Activated CD4-positive, alpha-beta memory T cell treated with anti-CD3 and anti-CD28 coated beads for 36 hours (primary cell): ENCODE results near the gene MBD5. TPM values are rescaled to one million over a fixed set of nuclear protein-coding genes. Genes with fewer than 3 reads are reported as not detected.
"Not testable (repeated sequence)": the region's sequence is repeated elsewhere in the genome, so short reads cannot be mapped to it uniquely, and the experiment has no call there.

Experiments used
- CTCF ChIA-PET: fragments of 350-600 bp; sonication (Branson Sonifier 250); formaldehyde crosslinking; loops from one replicate; lab custom pipeline; 2021; ENCODE audit warnings: antibody characterized with exemption, inconsistent platforms; lab: Charles Lee
- POLR2A ChIA-PET: fragments of 350-600 bp; sonication (Branson Sonifier 250); formaldehyde crosslinking; loops from one replicate; lab custom pipeline; 2021; ENCODE audit warnings: antibody characterized with exemption; lab: Charles Lee
- DNase-seq: peaks from one replicate; pipeline ENCODE4 v3.0.0-alpha.2; 2020
- H3K27ac Mint-ChIP-seq: one replicate; pipeline ENCODE4 v1.8.0; 2021; ENCODE audit warnings: mixed read lengths
- H3K27me3 Mint-ChIP-seq: one replicate; pipeline ENCODE4 v1.8.0; 2021; ENCODE audit warnings: mixed read lengths
- H3K36me3 Mint-ChIP-seq: one replicate; pipeline ENCODE4 v1.8.0; 2021; ENCODE audit warnings: mixed read lengths
- H3K4me1 Mint-ChIP-seq: one replicate; pipeline ENCODE4 v1.8.0; 2021; ENCODE audit warnings: low read depth, mixed read lengths
- H3K4me3 Mint-ChIP-seq: one replicate; pipeline ENCODE4 v1.8.0; 2021; ENCODE audit warnings: mild to moderate bottlenecking, mixed read lengths
- H3K9me3 Mint-ChIP-seq: one replicate; pipeline ENCODE4 v1.8.0; 2021; ENCODE audit warnings: mixed read lengths
- intact Hi-C: fragments of 100-400 bp; cut with micrococcal nuclease; formaldehyde crosslinking; loops from one replicate; pipeline ENCODE4 v1.15.1; 2023
- total RNA-seq, 2 experiments: library from RNA; stranded (reverse); gene quantifications; one replicate each; pipeline ENCODE4 v1.2.3, GENCODE V29; 2021

The MBD5 gene
- total RNA-seq, 2 experiments from 2014 or later = 17.6 to 19.1 TPM

DNA sequence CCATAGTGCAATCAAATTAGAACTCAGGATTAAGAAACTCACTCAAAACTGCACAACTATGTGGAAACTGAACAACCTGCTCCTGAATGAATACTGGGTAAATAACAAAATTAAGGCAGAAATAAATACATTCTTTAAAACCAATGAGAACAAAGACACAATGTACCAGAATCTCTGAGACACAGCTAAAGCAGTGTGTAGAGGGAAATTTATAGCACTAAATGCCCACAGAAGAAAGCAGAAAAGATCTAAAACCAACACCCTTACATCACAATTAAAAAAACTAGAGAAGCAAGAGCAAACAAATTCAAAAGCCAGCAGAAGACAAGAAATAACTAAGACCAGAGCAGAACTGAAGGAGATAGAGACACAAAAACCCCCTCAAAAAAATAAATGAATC, 18.5 kb upstream of the MBD5 start:
- Mint-ChIP-seq H3K4me1 (peaks cover 30% of the 10 kb centered on the region), H3K36me3 (peaks cover 37% of the 10 kb centered on the region), H3K9me3 (peaks cover 28% of the 10 kb centered on the region)
- DNase-seq, H3K4me3 Mint-ChIP-seq, POLR2A ChIA-PET, H3K27me3 Mint-ChIP-seq, CTCF ChIA-PET, intact Hi-C loops, H3K27ac Mint-ChIP-seq: not testable (repeated sequence)

DNA sequence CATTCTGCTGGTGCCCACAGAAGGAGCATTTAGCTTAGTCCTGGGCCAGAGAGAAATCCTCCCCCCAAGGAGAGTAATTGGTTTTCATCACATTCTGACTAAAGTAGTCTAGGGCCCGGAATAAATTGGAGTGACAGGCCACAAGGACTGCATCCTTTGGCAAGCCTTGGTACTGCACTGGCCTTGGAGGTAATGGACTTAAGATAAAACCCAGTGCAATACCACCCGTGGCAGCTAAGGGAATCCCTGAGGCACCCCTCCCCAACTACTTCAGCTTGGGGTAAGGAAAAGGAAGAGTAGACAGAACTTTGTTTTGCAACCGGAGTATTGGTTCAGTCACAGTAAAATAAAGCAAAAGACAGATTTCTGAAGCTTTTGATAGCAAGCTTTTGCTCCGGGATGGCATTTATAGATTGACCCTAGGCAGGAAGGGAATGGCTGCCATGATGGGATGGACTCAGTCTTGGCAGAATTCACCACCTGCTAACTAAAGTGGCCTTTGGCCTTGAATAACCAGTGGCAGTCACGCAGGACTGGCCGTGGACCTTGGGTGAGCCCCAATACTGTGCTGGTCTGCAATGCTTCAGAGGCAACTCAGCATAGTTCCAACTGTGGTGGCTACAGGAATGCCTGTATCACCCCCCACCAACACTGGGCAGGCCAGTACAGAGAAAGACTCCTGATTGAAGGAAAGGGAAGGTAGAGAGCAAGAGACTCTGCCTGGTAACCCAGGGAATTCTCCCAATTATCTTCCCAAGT, 14.5 kb upstream of the MBD5 start:
- ChIA-PET CTCF (interaction anchor here (1.1 kb wide), 1 partner anchor 503 kb away, joined by 4 read pairs; no protein-coding TSS in a partner anchor), POLR2A (no interaction called here)
- Mint-ChIP-seq H3K36me3 (peaks cover 47% of the 10 kb centered on the region), H3K4me1 (peaks cover 20% of the 10 kb centered on the region), H3K27ac (no peak overlapping the region), H3K4me3 (no peak overlapping the region), H3K9me3 (peaks cover 39% of the 10 kb centered on the region), H3K27me3 (no peaks in the 10 kb centered on the region)
- intact Hi-C loops = no loop called here
- no peak for DNase-seq

- peaks cover 44% of the 10 kb centered on the region for H3K36me3 Mint-ChIP-seq
- peaks cover 25% of the 10 kb centered on the region for H3K4me1 Mint-ChIP-seq
- intact Hi-C loops = no loop called here
- H3K27me3 Mint-ChIP-seq = no peaks in the 10 kb centered on the region
- H3K27ac Mint-ChIP-seq = no peak overlapping the region
- ChIA-PET POLR2A (no interaction called here), CTCF (interaction anchor here (1.1 kb wide), 1 partner anchor 502 kb away, joined by 4 read pairs; no protein-coding TSS in a partner anchor)
- no peak overlapping the region for H3K4me3 Mint-ChIP-seq
- peaks cover 34% of the 10 kb centered on the region for H3K9me3 Mint-ChIP-seq
- no peak for DNase-seq
Measured at GRCh38 chr2:148007219-148007900, 13.5 kb upstream of the MBD5 start.

DNA sequence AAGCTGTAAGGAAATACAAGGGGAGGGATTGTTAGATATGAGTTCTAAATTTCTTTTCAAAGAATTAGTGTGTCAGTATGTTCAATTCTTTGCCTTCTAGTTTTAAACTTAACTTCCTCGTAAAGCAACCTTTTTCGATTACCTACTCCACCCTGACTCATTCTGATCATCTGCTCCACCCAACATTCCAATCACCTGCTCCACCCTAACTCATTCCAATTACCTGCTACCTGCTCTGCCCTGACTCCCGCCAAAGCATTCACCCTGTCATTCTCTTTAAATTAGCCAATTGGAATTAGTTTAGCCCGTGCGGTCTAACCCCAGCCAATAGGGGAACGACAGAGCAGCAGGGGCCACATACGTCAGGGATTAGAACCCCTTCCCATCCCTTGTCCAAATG, 12.5 kb upstream of the MBD5 start:
- H3K27me3 Mint-ChIP-seq, POLR2A ChIA-PET, intact Hi-C loops, CTCF ChIA-PET, H3K4me3 Mint-ChIP-seq, DNase-seq, H3K27ac Mint-ChIP-seq: not testable (repeated sequence)
- Mint-ChIP-seq H3K4me1 (peaks cover 31% of the 10 kb centered on the region), H3K36me3 (peaks cover 34% of the 10 kb centered on the region), H3K9me3 (peaks cover 24% of the 10 kb centered on the region)

- Mint-ChIP-seq H3K27me3 (no peaks in the 10 kb centered on the region), H3K4me3 (no peak overlapping the region), H3K9me3 (no peaks in the 10 kb centered on the region), H3K27ac (no peak overlapping the region), H3K36me3 (peaks cover 9% of the 10 kb centered on the region), H3K4me1 (peaks cover 47% of the 10 kb centered on the region)
- DNase-seq = no peak
- ChIA-PET POLR2A (no interaction called here), CTCF (no interaction called here)
- intact Hi-C loops = no loop called here
Measured at GRCh38 chr2:148013876-148014275, 7.0 kb upstream of the MBD5 start.

GRCh38 chr2:148014616-148015015, 6.3 kb upstream of the MBD5 start:
- Mint-ChIP-seq H3K27ac (no peak overlapping the region), H3K27me3 (no peaks in the 10 kb centered on the region), H3K4me1 (peaks cover 51% of the 10 kb centered on the region), H3K4me3 (no peak overlapping the region), H3K9me3 (no peaks in the 10 kb centered on the region), H3K36me3 (peaks cover 8% of the 10 kb centered on the region)
- intact Hi-C loops = no loop called here
- DNase-seq = no peak
- ChIA-PET CTCF (no interaction called here), POLR2A (no interaction called here)

- ChIA-PET CTCF (interaction anchor here (0.9 to 1.7 kb wide), 4 partner anchors 20 to 623 kb away, joined by 3 to 5 read pairs (median 3); no protein-coding TSS in a partner anchor), POLR2A (interaction anchor here (0.6 to 1.5 kb wide), 6 partner anchors 10 to 623 kb away, joined by 3 to 5 read pairs (median 3); no protein-coding TSS in a partner anchor)
- no peaks in the 10 kb centered on the region for H3K27me3 Mint-ChIP-seq
- peak; percentile 99 for DNase-seq
- H3K4me1 Mint-ChIP-seq = peaks cover 39% of the 10 kb centered on the region
- peaks cover 8% of the 10 kb centered on the region for H3K36me3 Mint-ChIP-seq
- H3K27ac Mint-ChIP-seq = peak within 1 kb of the TSS; percentile 97
- H3K9me3 Mint-ChIP-seq = no peaks in the 10 kb centered on the region
- intact Hi-C loops = loop anchor here (1.0 to 5.0 kb wide), 11 partner anchors 20 to 1567 kb away; partner anchors contain the start of genes KIF5C and MMADHC
- peak within 1 kb of the TSS; percentile 100 for H3K4me3 Mint-ChIP-seq
Measured at GRCh38 chr2:148020111-148021058, 506 bp upstream of the MBD5 start, which contains the start of gene ORC4. ORC4 (minus strand) TSS chr2:148020737; CDS start chr2:147975958, 44,779 bp downstream.

GRCh38 chr2:148021886-148022285, 995 bp downstream of the MBD5 start:
- Mint-ChIP-seq H3K36me3 (peaks cover 2% of the 10 kb centered on the region), H3K9me3 (no peaks in the 10 kb centered on the region), H3K4me3 (peak overlapping the region; percentile 100), H3K27me3 (no peaks in the 10 kb centered on the region), H3K27ac (peak overlapping the region; percentile 97), H3K4me1 (peaks cover 40% of the 10 kb centered on the region)
- ChIA-PET CTCF (interaction anchor here (1.2 to 1.5 kb wide), 2 partner anchors 18 to 488 kb away, joined by 3 to 9 read pairs; no protein-coding TSS in a partner anchor), POLR2A (interaction anchor here (1.5 kb wide), 1 partner anchor 531 kb away, joined by 4 read pairs; no protein-coding TSS in a partner anchor)
- DNase-seq = no peak
- intact Hi-C loops = loop anchor here (2.0 to 5.0 kb wide), 4 partner anchors 21 to 1565 kb away; partner anchors contain the start of gene MMADHC

GRCh38 chr2:148022351-148022750, 1.5 kb downstream of the MBD5 start:
- H3K36me3 Mint-ChIP-seq = peaks cover 2% of the 10 kb centered on the region
- intact Hi-C loops = loop anchor here (5.0 kb wide), 2 partner anchors 725 to 1565 kb away; partner anchors contain the start of gene MMADHC
- POLR2A ChIA-PET = no interaction called here

DNA sequence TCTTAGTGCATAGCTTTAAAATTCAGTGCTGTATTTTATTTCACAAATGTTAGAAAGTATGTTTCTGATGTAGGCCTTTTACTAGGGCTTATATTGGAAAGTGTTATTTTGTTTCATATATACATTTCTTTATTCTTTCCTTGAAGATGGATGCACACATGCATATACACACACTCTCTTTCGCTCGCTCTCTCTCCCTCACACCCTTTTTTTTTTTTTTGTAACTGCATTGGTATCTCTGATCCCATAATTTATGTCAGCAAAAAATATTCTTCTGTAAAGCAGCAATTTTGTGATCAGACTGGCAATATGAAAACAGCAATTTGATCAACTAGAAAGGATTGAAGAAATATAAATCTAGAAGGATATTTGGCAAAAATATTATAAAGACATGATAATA, 2.0 kb downstream of the MBD5 start:
- no peaks in the 10 kb centered on the region for H3K27me3 Mint-ChIP-seq
- H3K4me3 Mint-ChIP-seq = peak overlapping the region; percentile 50
- CTCF ChIA-PET = interaction anchor here (0.7 to 1.5 kb wide), 3 partner anchors 33 to 487 kb away, joined by 3 to 9 read pairs (median 3); no protein-coding TSS in a partner anchor
- intact Hi-C loops = loop anchor here (5.0 kb wide), 2 partner anchors 726 to 1564 kb away; partner anchors contain the start of gene MMADHC
- H3K36me3 Mint-ChIP-seq = peaks cover 2% of the 10 kb centered on the region
- no peaks in the 10 kb centered on the region for H3K9me3 Mint-ChIP-seq
- H3K27ac Mint-ChIP-seq = peak overlapping the region; percentile 61
- no peak for DNase-seq
- POLR2A ChIA-PET = no interaction called here
- H3K4me1 Mint-ChIP-seq = peaks cover 37% of the 10 kb centered on the region

More at GRCh38 chr2:148022351-148022750, 1.5 kb downstream of the MBD5 start:
- peak overlapping the region; percentile 100 for H3K4me3 Mint-ChIP-seq
- H3K4me1 Mint-ChIP-seq = peaks cover 39% of the 10 kb centered on the region
- CTCF ChIA-PET = interaction anchor here (1.0 to 1.5 kb wide), 2 partner anchors 32 to 487 kb away, joined by 3 to 9 read pairs; no protein-coding TSS in a partner anchor
- no peaks in the 10 kb centered on the region for H3K9me3 Mint-ChIP-seq
- no peak for DNase-seq
- peak overlapping the region; percentile 97 for H3K27ac Mint-ChIP-seq
- no peaks in the 10 kb centered on the region for H3K27me3 Mint-ChIP-seq

DNA sequence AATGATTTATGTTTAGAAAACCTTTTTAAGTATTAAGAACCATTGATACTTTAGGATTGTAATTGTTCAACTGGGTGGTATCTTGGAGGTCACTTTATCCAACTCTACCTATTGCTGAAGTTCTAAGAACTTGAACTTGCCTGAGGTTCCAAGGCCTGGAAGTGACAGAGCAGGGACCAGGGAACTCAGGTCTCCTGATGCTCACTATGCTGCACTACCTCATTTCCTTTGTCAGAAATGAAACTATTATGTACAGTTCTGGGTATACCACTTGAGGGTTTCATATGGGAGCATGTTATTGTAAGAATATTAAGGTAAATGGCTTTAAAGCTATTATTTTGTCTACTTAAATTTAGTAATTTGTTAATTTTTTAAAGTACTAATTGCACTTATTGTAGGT, 3.0 kb downstream of the MBD5 start:
- Mint-ChIP-seq H3K4me1 (peaks cover 29% of the 10 kb centered on the region), H3K27me3 (no peaks in the 10 kb centered on the region), H3K4me3 (peak overlapping the region; percentile 41), H3K27ac (peak overlapping the region; percentile 76), H3K9me3 (no peaks in the 10 kb centered on the region), H3K36me3 (peaks cover 2% of the 10 kb centered on the region)
- ChIA-PET CTCF (no interaction called here), POLR2A (no interaction called here)
- intact Hi-C loops = loop anchor here (5.0 kb wide), 2 partner anchors 727 to 1563 kb away; partner anchors contain the start of gene MMADHC
- DNase-seq = peak; percentile 21
